Lower leg skin (tissue), 4 donors: ENCODE measurements around the gene ABCA4. TPM values are rescaled to one million over a fixed set of nuclear protein-coding genes. Genes with fewer than 3 reads are reported as not detected.

Source experiments
- DNase-seq, 2 donors: peaks; one replicate each; pipeline ENCODE4 v3.0.0-alpha.2; 2019; ENCODE audit warnings: low spot score in 2 of 2
- H3K4me3 ChIP-seq: fragments of 200-600 bp; sonication (generic); 2 replicates; pipeline ENCODE4 v1.5.1; 2017; ENCODE audit warnings: mild to moderate bottlenecking, low read depth; ENCODE audit not compliant: poor library complexity, severe bottlenecking
- CTCF ChIP-seq, 3 donors: fragments of 450-650 bp; IDR thresholded peaks; one replicate each; pipeline ENCODE4 v1.5.1; 2016; ENCODE audit warnings: antibody characterized with exemption in 3 of 3, mild to moderate bottlenecking in 3 of 3, moderate library complexity in 2 of 3
- POLR2A ChIP-seq, 2 donors: fragments of 450-650 bp; IDR thresholded peaks; one replicate each; pipeline ENCODE4 v1.6.1; 2016 to 2017; ENCODE audit warnings: antibody characterized with exemption in 2 of 2, mild to moderate bottlenecking in 1 of 2, moderate library complexity in 1 of 2
- WGBS, 2 donors: methylation state at CpG; one replicate each; pipeline ENCODE4 v1.1.5; 2018; 5-methylcytosine and 5-hydroxymethylcytosine counted together
- intact Hi-C: fragments of 100-400 bp; cut with DNase I; formaldehyde crosslinking; loops from one replicate; pipeline ENCODE4 v1.15.0; 2023; ENCODE audit warnings: low total_unique reads
- total RNA-seq, 4 donors: library from RNA; depleted of rRNA; stranded (reverse); fragments of >200 nt; gene quantifications; one replicate each; pipeline ENCODE4 v1.1.0, GENCODE V29; 2016

The ABCA4 gene
- total RNA-seq, 4 donors from 2014 or later, result 0.46 to 5.3 (median 3.8) TPM

- no peak overlapping the region for H3K4me3 ChIP-seq
- intact Hi-C loops, result no loop called here
- no peak for TF ChIP-seq CTCF (IDR thresholded peaks at IDR 0.05)
- TF ChIP-seq POLR2A (IDR thresholded peaks at IDR 0.05), result no peak
- no peak for DNase-seq
- WGBS, 2 donors, result 38 to 45% methylated on average over 19 of the region's 19 CpGs
Observed at GRCh38 chr1:94100785-94101612, 19.9 kb downstream of the ABCA4 start.

- no peak for TF ChIP-seq POLR2A (IDR thresholded peaks at IDR 0.05)
- TF ChIP-seq CTCF (IDR thresholded peaks at IDR 0.05), result no peak
- WGBS, 2 donors, result 93 to 96% methylated on average over 5 of the region's 5 CpGs
- intact Hi-C loops, result no loop called here
- H3K4me3 ChIP-seq, result no peak overlapping the region
- no peak for DNase-seq
Observed at GRCh38 chr1:94100129-94100784, 20.7 kb downstream of the ABCA4 start.

GRCh38 chr1:94099303-94099702 lies 21.6 kb downstream of the ABCA4 start:
- WGBS, 2 donors, result 90 to 96% methylated on average over 3 of the region's 3 CpGs

GRCh38 chr1:94098585-94099111 lies 22.3 kb downstream of the ABCA4 start:
- 92 to 93% methylated on average over 18 of the region's 18 CpGs for WGBS, 2 donors
- intact Hi-C loops, result no loop called here
- no peak for TF ChIP-seq POLR2A (IDR thresholded peaks at IDR 0.05)
- no peak for TF ChIP-seq CTCF (IDR thresholded peaks at IDR 0.05)
- no peak overlapping the region for H3K4me3 ChIP-seq
- no peak for DNase-seq

More at GRCh38 chr1:94099303-94099702, 21.6 kb downstream of the ABCA4 start:
- no peak for DNase-seq
- no peak overlapping the region for H3K4me3 ChIP-seq
- TF ChIP-seq CTCF (IDR thresholded peaks at IDR 0.05) (no peak), POLR2A (IDR thresholded peaks at IDR 0.05) (no peak)
- intact Hi-C loops, result no loop called here

- H3K4me3 ChIP-seq, result no peak overlapping the region
- DNase-seq, result no peak
- TF ChIP-seq POLR2A (IDR thresholded peaks at IDR 0.05), result no peak
- TF ChIP-seq CTCF (IDR thresholded peaks at IDR 0.05), result no peak
- intact Hi-C loops, result no loop called here
- WGBS, 2 donors, result 62 to 76% methylated on average over 10 of the region's 10 CpGs
Observed at GRCh38 chr1:94096797-94097549, 24.0 kb downstream of the ABCA4 start.
